GM12878 (cell line): Measurements from ENCODE around the gene CUEDC1. TPM values are rescaled to one million over a fixed set of nuclear protein-coding genes. Genes with fewer than 3 reads are reported as not detected.

ENCODE experiments used
- ATF7 ChIP-seq: fragments of 450-650 bp; IDR thresholded peaks from 2 replicates; pipeline ENCODE4 v1.6.1; 2016; ENCODE audit warnings: low read depth, mild to moderate bottlenecking
- CTCF ChIP-seq, 3 experiments: IDR thresholded peaks in 2 of 3; conservative IDR thresholded peaks in 1 of 3; 2 replicates each; pipeline ENCODE4 v1.5.1; 2011; ENCODE audit warnings: low read depth in 3 of 3, low read length in 3 of 3, mild to moderate bottlenecking in 3 of 3, control low read depth in 2 of 3, moderate library complexity in 2 of 3, inconsistent platforms in 1 of 3, mixed read lengths in 1 of 3; ENCODE audit not compliant: control insufficient read depth in 2 of 3, insufficient read depth in 1 of 3; ENCODE audit errors: extremely low read depth in 1 of 3
- E2F4 ChIP-seq: IDR thresholded peaks from 2 replicates; pipeline ENCODE4 v1.6.1; 2012; ENCODE audit warnings: low read depth, low read length, improper control_type of control experiment
- HDAC2 ChIP-seq: fragments of 200-600 bp; sonication (generic); IDR thresholded peaks from 2 replicates; pipeline ENCODE4 v1.6.1; 2017
- HDAC6 ChIP-seq: fragments of 200-600 bp; sonication (generic); IDR thresholded peaks from one replicate; pipeline ENCODE4 v1.8.0; 2017; ENCODE audit warnings: antibody characterized with exemption; ENCODE audit not compliant: unreplicated experiment
- IRF3 ChIP-seq: fragments of 450-650 bp; IDR thresholded peaks from 2 replicates; pipeline ENCODE4 v1.6.1; 2014; ENCODE audit warnings: mild to moderate bottlenecking
- IRF4 ChIP-seq: IDR thresholded peaks from 2 replicates; pipeline ENCODE4 v1.6.1; 2011; ENCODE audit warnings: low read depth, low read length
- JUND ChIP-seq: IDR thresholded peaks from 2 replicates; pipeline ENCODE4 v1.6.1; 2012; ENCODE audit warnings: low read depth, mild to moderate bottlenecking, low read length, improper control_type of control experiment, moderate library complexity
- MEF2A ChIP-seq: IDR thresholded peaks from 2 replicates; pipeline ENCODE4 v1.6.1; 2011; ENCODE audit warnings: low read depth, mild to moderate bottlenecking, low read length, moderate library complexity; ENCODE audit not compliant: insufficient read depth
- PAX5 ChIP-seq: IDR thresholded peaks from 2 replicates; pipeline ENCODE4 v1.6.1; 2011; ENCODE audit warnings: low read depth, low read length, borderline replicate concordance
- POLR2AphosphoS2 ChIP-seq: IDR thresholded peaks from 2 replicates; pipeline ENCODE4 v1.6.1; 2011; ENCODE audit warnings: low read depth, mild to moderate bottlenecking, low read length, improper control_type of control experiment, moderate library complexity
- RELA ChIP-seq: fragments of 450-650 bp; IDR thresholded peaks from 2 replicates; pipeline ENCODE4 v1.8.0; 2014; ENCODE audit warnings: borderline replicate concordance; ENCODE audit not compliant: partially characterized antibody
- STAT1 ChIP-seq: fragments of 450-650 bp; conservative IDR thresholded peaks from 2 replicates; pipeline ENCODE4 v1.6.1; 2014; ENCODE audit warnings: antibody characterized with exemption, mild to moderate bottlenecking
- USF2 ChIP-seq: IDR thresholded peaks from 2 replicates; pipeline ENCODE4 v1.6.1; 2011; ENCODE audit warnings: low read depth, low read length, improper control_type of control experiment, borderline replicate concordance
- YY1 ChIP-seq: IDR thresholded peaks from 2 replicates; pipeline ENCODE4 v1.6.1; 2011; ENCODE audit warnings: low read depth, mild to moderate bottlenecking, low read length
- ZBED1 ChIP-seq: IDR thresholded peaks from 2 replicates; pipeline ENCODE4 v1.6.1; 2016; ENCODE audit warnings: borderline replicate concordance
- ZBTB33 ChIP-seq: fragments of 450-650 bp; IDR thresholded peaks from 2 replicates; pipeline ENCODE4 v1.6.1; 2017; ENCODE audit warnings: mild to moderate bottlenecking
- ZBTB40 ChIP-seq: fragments of 450-650 bp; IDR thresholded peaks from 2 replicates; pipeline ENCODE4 v1.6.1; 2016; ENCODE audit warnings: mild to moderate bottlenecking, moderate library complexity, borderline replicate concordance
- ZNF217 ChIP-seq: fragments of 450-650 bp; IDR thresholded peaks from 2 replicates; pipeline ENCODE4 v1.6.1; 2017; ENCODE audit warnings: antibody characterized with exemption, mild to moderate bottlenecking
- polyA plus RNA-seq, 11 experiments: library from polyadenylated mRNA; depleted of rRNA in 4 of 11; unstranded in 6 of 11; stranded (reverse) in 5 of 11; fragments of >200 nt; fragmentation: Nextera tagmentation in 4 of 11; fragmentation: Illumina TruSeq in 1 of 11; extraction: Ambion mirVana in 4 of 11; extraction: Trizol in 1 of 11; gene quantifications; 1 replicate in 1 of 11; 2 replicates in 10 of 11; pipeline versions ENCODE4 v1.2.1 to v1.2.3, GENCODE V29; 2011 to 2016; ENCODE audit warnings: inconsistent platforms in 2 of 11, missing spikeins in 2 of 11, low read depth in 1 of 11
- total RNA-seq, 4 experiments: library from RNA; depleted of rRNA in 3 of 4; stranded (reverse); fragments of >200 nt in 3 of 4; fragmentation: Illumina TruSeq in 1 of 4; extraction: Trizol in 1 of 4; gene quantifications; 2 replicates each; pipeline versions ENCODE4 v1.2.1 to v1.2.3, GENCODE V29; 2013 to 2021

CUEDC1 gene
- total and polyA plus RNA-seq, 10 of the 15 experiments (the other 5 are each of a cell fraction or from before 2014, with no cell fraction given), result 0.24 to 7.4 (median 1.8) TPM

GRCh38 chr17:57902117-57902799 lies 53.0 kb downstream of the CUEDC1 start (continued):
- no peak for TF ChIP-seq STAT1
- no peak for TF ChIP-seq ZBTB40
- peak; percentile 54; the same call in 1 of the 2 replicates for TF ChIP-seq HDAC2
- TF ChIP-seq IRF4, result peak; percentile 95
- TF ChIP-seq PAX5, result peak; percentile 99
- no peak; the same call in 1 of the 2 replicates for TF ChIP-seq YY1
- TF ChIP-seq HDAC6, result no peak
- TF ChIP-seq JUND, result peak; percentile 40; the same call in 1 of the 2 replicates
- TF ChIP-seq ATF7, result peak; percentile 69
- no peak for TF ChIP-seq CTCF (IDR thresholded peaks at IDR 0.05 in 2 of 3, conservative IDR thresholded peaks at IDR 0.05 in 1 of 3; ENCODE audit: control insufficient read depth in 2 of 3, extremely low read depth in 1 of 3, insufficient read depth in 1 of 3, low read depth in 3 of 3, low read length in 3 of 3)
- no peak for TF ChIP-seq ZNF217
- no peak for TF ChIP-seq ZBTB33
- no peak for TF ChIP-seq IRF3
- TF ChIP-seq USF2, result no peak
- no peak for TF ChIP-seq POLR2AphosphoS2
- TF ChIP-seq ZBED1, result peak; percentile 84; the same call in 1 of the 2 replicates
- peak; percentile 48; the same call in 1 of the 2 replicates for TF ChIP-seq MEF2A
- no peak for TF ChIP-seq E2F4
- no peak for TF ChIP-seq RELA
